Stimulated activated CD8-positive, alpha-beta memory T cell treated with anti-CD3 and anti-CD28 coated beads, Interleukin-12 subunit alpha, Interleukin-12 subunit beta, amount 100 ng/mL, for 24 hours (primary cell): ENCODE measurements around the gene PCMTD2.

Source experiments
- DNase-seq: peaks from one replicate; pipeline ENCODE4 v3.0.0-alpha.2; 2020; ENCODE audit errors: extremely low read depth

Gene PCMTD2

DNA sequence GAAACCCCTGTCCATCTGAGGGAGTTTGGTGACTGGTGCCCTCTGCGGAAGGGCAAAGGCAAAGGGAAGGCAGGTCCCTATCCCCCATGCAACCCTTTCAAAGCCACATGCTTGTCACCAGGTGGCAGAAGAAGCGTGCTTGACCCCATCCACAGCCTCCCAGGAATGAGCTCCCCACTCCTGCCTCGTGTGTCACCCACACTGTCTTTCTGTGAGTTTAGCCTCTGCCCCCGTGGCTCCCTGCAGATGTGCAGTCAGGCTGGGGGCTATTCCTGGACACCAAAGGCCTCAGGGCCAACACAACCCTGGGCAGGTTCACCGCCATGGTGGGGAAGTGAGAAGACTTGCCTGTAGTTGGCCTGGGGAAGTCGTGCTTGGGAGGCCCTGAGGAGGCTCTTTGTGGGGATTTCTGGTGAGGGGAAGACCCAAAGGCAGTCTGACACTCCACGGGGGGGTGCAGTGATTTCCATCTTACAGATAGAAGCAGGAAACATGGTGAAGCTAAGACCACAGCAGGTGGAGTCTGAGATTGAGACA lies 16.6 kb upstream of the PCMTD2 start:
- DNase-seq = no peak

DNA sequence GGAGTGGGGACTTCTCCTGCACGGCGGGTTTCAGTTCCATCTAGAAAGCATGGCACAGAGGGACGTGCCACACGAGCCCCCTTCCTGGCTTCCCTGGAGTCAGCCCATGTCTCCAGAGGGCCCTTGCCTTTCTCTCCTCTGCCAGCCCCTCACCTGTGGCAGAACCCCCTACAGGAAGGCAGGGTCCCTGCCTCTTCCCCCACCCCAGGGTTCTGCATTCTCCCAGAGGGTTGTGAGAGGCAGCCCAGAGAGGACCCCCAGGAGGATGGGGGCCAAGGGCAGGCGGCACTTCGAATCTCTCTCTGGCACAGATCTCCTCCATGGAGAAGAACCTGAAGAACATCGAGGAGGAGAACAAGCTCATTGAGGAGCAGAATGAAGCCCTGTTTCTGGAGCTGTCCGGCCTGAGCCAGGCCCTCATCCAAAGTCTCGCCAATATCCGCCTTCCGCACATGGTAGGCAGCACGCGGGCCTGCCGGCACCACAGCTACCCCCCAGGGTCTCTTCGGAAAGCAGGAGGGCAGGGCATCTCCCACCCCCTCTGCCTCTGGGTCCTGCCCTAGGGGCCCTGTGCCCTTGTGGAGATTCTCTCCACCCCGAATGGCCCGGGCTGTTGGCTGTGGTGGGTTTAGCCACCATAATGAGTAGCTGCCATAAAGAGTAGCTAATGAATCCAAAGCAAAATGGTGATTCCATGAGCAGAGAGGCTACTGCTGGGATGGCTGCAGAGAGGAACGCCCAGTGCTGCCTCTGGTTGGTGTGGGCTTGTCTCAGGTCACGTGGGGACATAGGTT lies 15.9 kb upstream of the PCMTD2 start:
- DNase-seq = no peak

DNA sequence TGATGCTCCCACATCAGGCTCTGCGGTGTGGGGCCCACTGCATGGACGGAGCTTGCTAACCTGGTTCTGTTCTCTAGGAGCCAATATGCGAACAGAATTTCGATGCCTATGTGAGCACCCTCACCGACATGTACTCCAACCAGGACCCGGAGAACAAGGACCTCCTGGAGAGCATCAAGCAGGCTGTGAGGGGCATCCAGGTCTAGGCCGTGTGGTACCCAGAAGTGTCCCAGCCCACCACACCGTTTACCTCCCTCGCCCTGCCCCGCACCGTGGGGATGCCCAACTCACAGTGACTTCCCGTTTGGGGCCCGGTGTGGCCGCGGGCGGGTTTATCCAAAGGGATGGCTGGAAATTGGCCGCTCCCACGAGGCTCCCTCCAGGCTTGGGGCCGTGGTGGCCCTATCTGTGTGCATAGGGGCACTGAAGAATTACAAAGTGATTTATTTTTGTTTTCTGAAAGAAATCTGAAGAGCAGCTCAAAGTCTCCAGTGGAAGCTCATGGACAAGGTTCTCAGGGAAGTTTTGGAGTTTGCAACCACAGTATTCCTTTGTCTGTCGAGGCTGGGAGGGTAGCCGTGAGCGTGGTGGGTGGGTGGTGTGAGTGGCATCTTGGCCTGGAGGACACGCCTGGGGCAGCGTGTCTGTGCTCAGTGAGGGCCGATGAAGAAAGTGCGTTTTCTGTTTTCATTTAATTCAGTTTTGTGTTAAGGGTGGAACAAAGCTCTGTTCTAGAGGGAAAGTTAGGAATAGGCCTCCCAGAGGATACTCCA lies 15.1 kb upstream of the PCMTD2 start:
- no peak for DNase-seq

DNA sequence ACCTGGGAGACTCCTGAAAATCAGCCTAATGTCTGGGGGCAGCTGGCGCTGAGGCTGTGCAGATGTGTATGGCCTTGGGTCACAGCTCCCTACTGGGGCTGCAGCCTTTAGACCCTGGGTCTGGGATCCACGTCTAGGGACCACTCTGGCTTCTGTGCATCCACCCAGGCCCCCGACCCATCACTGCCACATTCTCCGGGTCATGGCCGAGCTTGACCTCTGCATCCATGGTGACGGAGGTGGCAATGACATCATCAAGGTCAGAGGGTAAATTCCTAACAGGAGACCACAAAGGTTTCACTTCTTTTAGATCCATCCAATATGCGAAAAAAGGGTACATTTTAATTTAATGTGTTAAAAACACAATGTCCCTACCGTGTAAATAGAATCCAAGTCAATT lies 14.5 kb upstream of the PCMTD2 start:
- DNase-seq = no peak

DNA sequence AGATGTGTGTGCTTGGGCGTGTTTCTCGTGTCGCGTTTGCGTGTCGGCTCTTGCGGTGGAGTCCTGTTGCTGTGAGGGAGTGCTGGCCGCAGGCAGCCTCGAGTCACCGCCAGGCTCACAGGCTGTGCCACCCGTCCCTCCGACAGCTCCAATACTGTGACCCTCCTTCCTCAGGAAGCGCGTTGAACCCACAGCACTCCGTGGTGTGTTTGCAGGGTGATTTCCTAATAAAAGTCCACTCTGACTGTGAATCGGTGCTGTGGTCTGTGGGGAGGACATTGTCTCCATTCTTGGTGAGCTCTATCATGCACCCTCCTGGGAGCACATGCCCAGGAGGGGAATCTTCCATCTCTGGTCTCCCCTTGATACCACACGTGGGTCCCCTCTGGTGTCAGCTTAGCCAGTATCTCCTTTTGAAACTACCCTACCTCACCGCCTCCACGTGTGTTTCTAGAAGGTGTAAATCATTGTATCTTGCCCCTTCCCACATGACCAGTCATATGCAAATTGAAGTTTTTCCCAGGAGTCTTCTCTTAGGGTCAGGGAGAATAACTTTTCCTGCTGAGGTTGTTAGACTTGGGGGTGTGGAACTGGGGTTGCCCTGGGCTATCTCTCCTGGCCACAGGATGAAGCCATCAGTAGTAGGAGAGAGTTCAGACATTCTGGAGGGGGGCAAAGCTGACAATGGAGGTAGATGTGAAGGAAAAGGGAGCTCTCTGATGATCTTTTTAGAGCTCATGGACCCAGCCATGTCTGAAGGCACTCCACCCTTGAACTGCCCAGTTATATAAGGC lies 13.3 kb upstream of the PCMTD2 start:
- no peak for DNase-seq

DNA sequence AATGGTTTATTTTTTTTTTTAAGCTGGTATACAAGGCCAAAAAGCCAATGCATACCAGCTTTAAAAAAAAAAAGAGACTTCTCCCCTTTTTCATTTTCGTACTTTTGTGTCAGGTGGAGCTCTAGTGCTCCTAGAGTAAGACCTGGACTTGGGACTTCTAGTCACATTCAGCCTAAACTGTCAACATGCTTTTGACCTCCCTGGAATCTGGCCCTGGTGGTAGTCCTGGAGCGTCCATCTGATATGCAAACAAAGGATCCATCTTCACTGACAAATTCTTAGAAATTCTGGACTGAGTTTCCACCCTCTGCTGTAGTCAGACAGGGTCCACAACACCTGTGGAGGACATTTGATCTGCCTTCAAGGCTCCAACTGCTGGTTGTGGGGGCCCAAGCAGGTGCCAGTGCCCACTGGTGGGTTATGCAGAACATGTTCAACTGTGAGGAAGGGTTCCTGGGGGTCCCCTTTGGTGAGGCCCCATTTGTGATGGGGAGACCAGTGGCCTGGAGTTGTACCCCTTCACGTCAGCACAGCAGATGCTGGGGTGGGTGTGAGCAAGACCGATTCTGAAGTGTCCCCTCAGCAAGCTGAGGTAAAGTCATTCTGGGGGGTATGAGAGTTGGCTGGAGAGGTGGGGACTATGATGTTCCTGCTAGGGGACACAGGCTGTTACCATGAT lies 12.6 kb upstream of the PCMTD2 start:
- DNase-seq = no peak

DNA sequence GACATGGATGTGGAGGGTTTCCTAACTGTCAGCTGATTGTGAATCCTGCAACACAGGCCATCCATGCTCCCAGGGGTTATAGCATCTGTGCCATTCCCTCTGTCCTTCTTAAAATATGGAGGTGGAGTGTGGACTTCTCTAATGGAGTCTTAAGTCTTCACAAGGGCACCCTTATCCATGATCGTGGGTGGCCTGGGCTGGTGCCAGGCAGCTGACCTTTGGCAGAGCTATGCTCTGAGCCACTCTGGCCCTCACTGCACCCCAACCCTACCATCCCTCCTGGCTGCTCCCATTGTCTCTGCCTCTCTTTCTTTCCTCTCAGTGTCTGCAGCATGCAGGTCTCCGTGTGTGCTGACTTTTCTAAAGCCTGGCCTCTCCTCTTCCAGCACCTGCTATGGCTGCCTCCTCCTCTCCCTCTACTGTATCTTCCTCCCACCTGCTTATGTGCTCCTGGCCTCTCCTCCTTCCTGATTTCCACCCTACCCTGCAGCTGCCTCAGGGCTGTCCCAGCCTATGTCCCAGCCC lies 11.2 kb upstream of the PCMTD2 start:
- DNase-seq = no peak

DNA sequence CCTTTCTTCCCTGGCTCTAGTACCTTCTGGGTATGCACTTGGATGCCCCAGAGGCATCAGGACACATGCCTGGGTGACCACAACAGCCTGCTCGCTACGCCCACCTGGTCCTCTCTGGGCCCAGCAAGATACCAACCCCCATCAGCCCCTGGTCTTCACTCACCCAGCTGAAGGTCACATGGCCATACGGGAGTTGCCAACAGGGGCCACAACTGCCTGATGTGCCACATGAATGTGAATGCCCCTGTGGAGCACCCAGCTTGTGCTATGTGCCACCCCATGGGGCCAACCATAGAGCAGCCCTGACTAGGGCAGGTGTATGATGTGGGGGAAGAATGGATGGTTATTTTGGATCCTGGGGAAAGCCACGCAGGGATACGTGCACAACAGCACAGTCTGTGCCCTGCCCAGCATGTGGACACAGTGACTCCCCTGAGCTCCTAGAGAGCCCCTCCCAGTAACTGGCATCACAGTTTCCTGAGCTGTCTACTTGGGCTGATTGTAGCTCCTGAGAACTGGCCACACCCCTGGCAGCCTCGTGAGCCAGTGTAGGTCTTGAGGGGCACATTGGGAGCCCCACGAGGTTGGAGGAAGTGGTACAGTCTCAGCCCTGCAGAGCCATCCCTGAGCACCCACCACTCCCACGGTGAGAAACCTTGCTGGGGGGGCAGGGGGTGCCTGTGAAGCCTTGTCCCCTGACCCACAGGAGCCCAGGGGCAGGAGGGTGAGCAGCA lies 10.5 kb upstream of the PCMTD2 start:
- no peak for DNase-seq

DNA sequence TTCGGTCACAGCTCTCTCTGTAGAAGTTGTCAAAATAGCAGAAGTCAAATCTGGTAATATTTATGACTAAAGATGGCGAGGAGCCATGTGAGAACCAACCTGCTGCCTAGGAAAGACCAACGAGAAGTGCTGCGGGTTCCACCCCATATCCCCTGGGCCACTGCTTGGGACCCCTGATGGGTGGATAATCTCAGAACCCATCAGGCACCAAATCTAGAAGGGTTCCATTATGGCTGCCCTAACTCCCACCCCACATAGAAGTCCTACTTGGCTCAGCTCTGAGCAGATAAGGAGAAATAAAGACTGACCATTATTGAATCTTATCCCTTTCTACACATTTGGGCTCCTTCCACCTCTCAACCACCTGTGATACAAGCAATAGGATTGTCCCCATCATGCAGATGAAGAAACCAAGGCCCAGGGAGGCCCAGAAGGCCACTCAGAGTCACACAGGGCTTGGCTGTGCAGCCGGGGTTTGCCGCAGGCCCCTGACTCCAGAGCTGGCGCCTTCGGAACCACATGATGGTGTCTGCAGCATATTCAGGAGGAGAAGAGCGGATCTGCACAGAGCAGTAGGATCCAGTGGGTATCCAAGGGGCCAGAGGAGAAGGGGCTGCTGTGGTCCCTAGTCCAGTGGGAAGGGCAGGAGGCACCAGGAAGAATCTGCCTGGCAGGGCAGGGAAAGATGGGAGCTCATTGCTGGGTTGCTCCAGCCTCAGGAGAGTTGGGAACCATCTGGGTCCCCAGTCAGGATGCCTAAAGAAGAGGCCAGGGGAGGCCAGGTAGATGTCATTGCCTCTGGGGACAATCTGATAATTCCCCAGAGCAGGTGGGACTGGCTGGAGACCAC lies 9.6 kb upstream of the PCMTD2 start:
- DNase-seq = no peak

DNA sequence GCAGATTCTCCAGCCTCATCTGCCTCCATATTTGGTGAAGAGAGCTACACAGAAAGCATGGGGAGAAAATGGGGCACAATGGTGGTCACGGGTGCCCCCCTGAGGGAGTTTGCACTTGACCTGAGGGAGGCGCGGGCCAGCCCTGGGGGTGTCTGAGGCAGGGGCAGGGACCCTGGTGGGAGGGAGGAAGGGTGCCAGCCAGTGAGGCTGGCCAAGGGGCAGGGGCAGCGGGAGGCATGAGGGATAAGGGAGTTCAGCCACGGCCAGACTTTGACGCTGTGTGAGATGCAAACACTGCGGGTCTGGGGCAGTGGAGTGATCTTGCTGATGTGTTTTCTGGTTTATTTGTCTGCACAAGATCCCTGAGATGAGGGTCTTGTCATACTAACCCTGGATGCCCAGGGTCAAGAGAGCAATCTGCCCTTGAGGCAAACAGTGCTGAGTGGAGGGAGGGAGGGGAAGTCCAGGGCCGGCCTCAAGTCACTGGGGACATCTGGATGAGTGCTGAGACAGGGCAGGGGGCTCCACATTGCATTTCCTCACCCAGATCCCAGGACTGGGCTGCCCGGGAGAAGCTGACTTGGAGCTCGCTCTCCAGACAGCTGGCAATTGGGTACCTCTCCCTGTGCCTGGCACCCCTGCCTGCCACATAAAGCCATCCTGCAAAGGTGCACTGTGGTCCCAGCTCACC lies 8.8 kb upstream of the PCMTD2 start:
- no peak for DNase-seq

DNA sequence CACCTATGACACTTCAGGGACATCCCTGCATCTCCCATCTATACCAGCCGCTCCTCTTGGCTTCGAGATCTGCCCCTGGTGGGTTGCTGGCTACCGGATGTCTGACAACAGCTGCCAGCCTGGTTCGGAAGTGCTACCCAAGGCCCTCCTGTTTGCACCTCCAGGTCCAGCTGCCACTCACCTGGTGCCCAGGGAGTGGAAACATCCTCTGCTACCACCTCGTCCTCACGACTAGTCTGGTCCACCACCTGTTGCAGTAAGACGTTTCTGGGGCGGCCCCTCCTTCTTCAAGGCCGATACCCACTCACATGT lies 8.3 kb upstream of the PCMTD2 start:
- no peak for DNase-seq

DNA sequence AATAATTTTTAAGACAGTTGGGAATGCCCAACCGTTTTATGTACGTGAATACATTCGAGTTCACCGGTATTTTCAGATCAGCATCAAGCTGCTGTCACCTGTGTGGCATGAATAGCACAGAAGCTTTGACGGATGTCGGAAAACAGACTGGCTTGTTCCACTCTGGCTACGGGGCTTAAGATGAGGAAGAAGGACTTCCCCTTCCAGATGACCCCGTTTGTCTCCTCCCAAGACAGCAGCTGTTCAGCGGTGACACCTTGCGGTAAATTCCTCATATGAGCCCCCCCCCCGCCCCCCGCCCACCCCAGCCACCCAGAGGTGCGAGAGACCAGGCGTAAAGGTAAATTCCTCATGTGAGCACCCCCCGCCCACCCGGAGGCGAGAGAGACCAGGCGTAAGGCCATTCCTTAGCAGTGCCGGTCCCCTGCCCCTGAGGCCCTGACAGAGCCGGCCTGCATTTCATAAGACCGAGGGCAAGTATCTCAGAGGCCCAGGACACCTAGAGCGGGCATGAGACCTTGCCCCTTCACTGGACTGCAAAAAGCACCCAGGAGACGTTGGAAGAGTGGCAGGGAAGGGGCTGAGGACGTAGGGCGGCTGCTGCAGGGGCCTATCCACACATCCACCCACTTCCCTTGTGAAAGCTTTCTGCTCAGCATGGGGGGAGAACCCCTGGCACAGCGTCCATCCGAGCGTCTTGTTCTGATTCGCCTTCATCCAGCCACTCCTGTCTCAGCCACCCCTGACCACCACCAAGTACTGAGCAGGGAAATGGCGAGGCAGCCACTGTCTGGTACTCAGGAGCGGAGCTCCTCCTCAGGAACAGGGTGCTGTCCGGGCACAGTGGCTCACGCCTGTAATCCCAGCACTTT lies 7.3 kb upstream of the PCMTD2 start:
- no peak for DNase-seq

DNA sequence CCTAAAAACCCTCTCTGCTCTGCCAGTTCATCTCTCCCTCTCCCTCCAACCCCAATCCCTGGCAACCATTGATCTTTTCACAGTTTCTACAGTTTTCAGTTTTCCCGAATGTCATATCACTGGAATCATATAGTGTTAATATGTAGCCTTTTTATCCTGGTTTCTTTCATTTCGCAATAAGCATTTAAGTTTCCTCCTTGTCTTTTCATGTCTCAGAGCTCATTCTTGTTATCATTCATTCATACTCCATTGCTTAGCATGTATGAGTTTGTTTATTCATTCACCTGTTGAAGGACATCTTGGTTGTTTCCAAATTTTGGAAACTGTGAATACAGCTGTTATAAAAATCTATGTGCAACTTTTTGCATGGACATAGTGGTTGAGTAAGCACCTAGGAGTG lies 5.5 kb upstream of the PCMTD2 start:
- no peak for DNase-seq

DNA sequence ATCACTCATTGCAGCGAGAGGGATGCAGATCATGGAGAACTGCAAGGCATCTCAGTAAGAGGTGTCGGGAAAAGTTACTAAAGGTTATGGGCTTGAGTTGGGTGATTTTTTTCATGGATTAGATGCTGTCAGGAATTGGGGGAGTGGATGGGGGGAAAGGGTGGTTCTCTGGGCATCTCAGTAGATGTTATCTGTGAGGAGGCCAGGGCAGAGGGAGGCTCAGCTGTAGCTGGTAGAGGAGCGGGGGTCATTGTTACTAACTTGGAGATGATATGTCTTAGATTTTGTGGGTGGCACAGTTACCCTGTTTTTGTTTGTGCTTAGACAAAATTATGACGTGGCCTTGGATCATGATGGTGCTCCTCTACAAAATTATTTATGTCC lies 2.6 kb upstream of the PCMTD2 start:
- DNase-seq = no peak

DNA sequence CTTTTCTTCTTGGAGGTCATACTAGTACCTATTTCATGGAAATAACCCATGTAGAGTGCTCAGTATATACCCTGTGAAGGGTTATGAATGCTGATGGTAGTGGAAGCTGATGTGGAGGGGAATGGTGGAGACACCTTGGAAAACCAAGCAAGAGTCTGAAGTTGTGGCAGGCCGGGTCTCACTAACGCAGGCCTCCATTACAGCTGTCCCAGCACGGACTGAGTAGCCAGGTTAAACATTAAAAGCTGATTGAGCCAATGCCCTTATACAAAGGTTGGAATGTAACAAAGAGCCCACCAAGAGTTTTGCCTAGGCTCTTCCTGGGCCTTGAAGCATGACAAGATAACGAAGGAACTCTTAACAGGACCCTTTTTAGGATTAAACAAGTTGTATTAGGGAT lies 2.1 kb upstream of the PCMTD2 start:
- DNase-seq = no peak

DNA sequence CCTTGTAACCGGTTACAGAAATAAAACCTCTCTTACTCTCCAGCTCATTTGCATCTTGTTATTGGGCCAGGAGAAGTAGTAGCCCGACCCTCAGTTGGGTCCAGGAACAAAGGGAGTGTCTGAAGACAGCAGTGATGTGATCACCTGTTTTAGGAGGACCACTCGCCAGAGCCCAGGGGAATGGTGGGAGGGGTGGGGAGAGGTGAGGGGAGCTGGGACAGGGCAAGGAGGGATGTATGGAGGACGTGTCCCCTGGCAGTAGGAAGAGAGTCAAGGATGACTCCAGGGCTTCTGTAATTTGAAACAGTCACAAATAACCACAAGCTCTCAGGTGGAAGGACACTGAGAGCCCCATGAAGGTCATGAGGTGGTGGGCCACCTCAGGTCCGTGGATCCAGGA lies 1.4 kb upstream of the PCMTD2 start:
- DNase-seq = no peak

DNA sequence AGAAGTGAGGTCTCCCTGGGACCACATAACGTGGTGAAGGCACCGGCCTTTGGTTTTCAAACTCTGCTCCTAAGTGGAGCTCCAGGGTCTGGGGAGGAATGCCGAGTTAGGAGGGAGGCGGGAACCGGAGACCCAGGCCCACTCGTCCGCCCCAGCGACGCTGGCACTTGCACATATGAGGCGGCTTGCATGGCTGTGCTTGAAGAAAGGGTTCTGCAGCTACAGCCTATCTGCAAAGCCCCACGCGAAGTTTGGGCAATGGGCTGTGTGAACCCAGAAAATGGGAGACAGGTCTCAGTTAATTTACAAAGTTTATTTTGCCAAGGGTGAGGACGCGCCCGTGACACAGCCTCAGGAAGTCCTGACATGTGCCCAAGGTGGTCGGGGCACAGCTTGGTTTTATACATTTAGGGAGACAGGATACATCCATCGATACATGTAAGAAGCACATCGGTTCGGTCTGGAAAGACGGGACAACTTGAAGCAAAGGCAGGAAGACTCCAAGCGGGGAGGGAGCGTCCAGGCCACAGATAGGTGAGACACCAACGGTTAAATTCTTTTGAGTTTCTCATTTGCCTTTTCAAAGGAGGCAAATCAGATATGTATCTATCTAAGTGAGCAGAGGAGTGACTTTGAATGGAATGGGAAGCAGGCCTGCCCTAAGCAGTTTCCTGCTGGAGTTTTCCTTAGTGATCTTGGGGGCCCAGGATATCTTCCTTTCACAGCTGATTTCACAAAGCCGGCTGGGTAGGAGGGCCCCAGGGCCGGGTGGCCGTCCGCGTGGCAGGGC lies 782 bp upstream of the PCMTD2 start:
- DNase-seq = no peak
